ENCODE measurements around the gene APOBEC3A. TPM values are rescaled to one million over a fixed set of nuclear protein-coding genes. Genes with fewer than 3 reads are reported as not detected.

The APOBEC3A gene
- polyA plus RNA-seq, 1 donor (not counting 4 experiments of a cell fraction or from before 2014, with no cell fraction given): 0.50 TPM

GRCh38 chr22:38938221-38938620 is 19.2 kb upstream of the APOBEC3A start:
- no peaks in the 10 kb centered on the region for H3K79me2 ChIP-seq (ENCODE audit: control insufficient read depth, insufficient read depth, low read length)
- H3K4me2 ChIP-seq (ENCODE audit: control insufficient read depth, extremely low read depth, insufficient read depth, low read depth, low read length): no peak overlapping the region
- FAIRE-seq: no peak
- no peaks in the 10 kb centered on the region for H3K9me1 ChIP-seq (ENCODE audit: control insufficient read depth, extremely low read depth, insufficient read depth, low read length)
- TF ChIP-seq CTCF (optimal IDR thresholded peaks at IDR 0.05 in 1 of 3, IDR thresholded peaks at IDR 0.05 in 1 of 3, conservative IDR thresholded peaks at IDR 0.05 in 1 of 3; ENCODE audit: extremely low read depth in 1 of 3, insufficient read depth in 2 of 3, low read length in 3 of 3) (no peak), EZH2 (IDR thresholded peaks at IDR 0.05; ENCODE audit: low read length) (no peak)
- H3K9ac ChIP-seq (ENCODE audit: control insufficient read depth, extremely low read depth, insufficient read depth, low read length): no peak overlapping the region
- H3K4me1 ChIP-seq (ENCODE audit: control insufficient read depth, extremely low read depth, insufficient read depth, low read length): no peaks in the 10 kb centered on the region
- no peak overlapping the region for H3K4me3 ChIP-seq (ENCODE audit: control insufficient read depth in 2 of 3, extremely low read depth in 1 of 3, insufficient read depth in 2 of 3, low read depth in 1 of 3, low read length in 3 of 3)
- H4K20me1 ChIP-seq (ENCODE audit: control insufficient read depth, extremely low read depth, insufficient read depth, low read length): no peaks in the 10 kb centered on the region
- no peak overlapping the region for H3K27ac ChIP-seq (ENCODE audit: control insufficient read depth, insufficient read depth, low read length)
- dilution Hi-C loops (cut with MboI; ENCODE audit: extremely low pct_ligation_motif_present, low sequenced_read_pairs): no loop called here
- no peaks in the 10 kb centered on the region for H3K36me3 ChIP-seq (ENCODE audit: control insufficient read depth in 2 of 2, extremely low read depth in 1 of 2, insufficient read depth in 2 of 2, low read length in 2 of 2)
- no peak for DNase-seq (ENCODE audit: low read depth, low spot score)
- H3K27me3 ChIP-seq (ENCODE audit: control insufficient read depth, extremely low read depth, insufficient read depth, low read length): peaks cover 19% of the 10 kb centered on the region
- no peak overlapping the region for H2AFZ ChIP-seq (ENCODE audit: control insufficient read depth, low read length)
- H3K9me3 ChIP-seq (ENCODE audit: control insufficient read depth, low read depth, low read length): no peaks in the 10 kb centered on the region

GRCh38 chr22:38938925-38939324 is 18.5 kb upstream of the APOBEC3A start:
- H3K36me3 ChIP-seq (ENCODE audit: control insufficient read depth in 2 of 2, extremely low read depth in 1 of 2, insufficient read depth in 2 of 2, low read length in 2 of 2): no peaks in the 10 kb centered on the region
- DNase-seq (ENCODE audit: low read depth, low spot score): no peak
- H3K79me2 ChIP-seq (ENCODE audit: control insufficient read depth, insufficient read depth, low read length): no peaks in the 10 kb centered on the region
- FAIRE-seq: no peak
- dilution Hi-C loops (cut with MboI; ENCODE audit: extremely low pct_ligation_motif_present, low sequenced_read_pairs): no loop called here
- no peaks in the 10 kb centered on the region for H4K20me1 ChIP-seq (ENCODE audit: control insufficient read depth, extremely low read depth, insufficient read depth, low read length)
- H3K4me2 ChIP-seq (ENCODE audit: control insufficient read depth, extremely low read depth, insufficient read depth, low read depth, low read length): no peak overlapping the region
- H3K27ac ChIP-seq (ENCODE audit: control insufficient read depth, insufficient read depth, low read length): no peak overlapping the region
- no peak overlapping the region for H2AFZ ChIP-seq (ENCODE audit: control insufficient read depth, low read length)
- H3K9me3 ChIP-seq (ENCODE audit: control insufficient read depth, low read depth, low read length): no peaks in the 10 kb centered on the region
- H3K4me1 ChIP-seq (ENCODE audit: control insufficient read depth, extremely low read depth, insufficient read depth, low read length): no peaks in the 10 kb centered on the region
- H3K4me3 ChIP-seq (ENCODE audit: control insufficient read depth in 2 of 3, extremely low read depth in 1 of 3, insufficient read depth in 2 of 3, low read depth in 1 of 3, low read length in 3 of 3): no peak overlapping the region
- TF ChIP-seq CTCF (optimal IDR thresholded peaks at IDR 0.05 in 1 of 3, IDR thresholded peaks at IDR 0.05 in 1 of 3, conservative IDR thresholded peaks at IDR 0.05 in 1 of 3; ENCODE audit: extremely low read depth in 1 of 3, insufficient read depth in 2 of 3, low read length in 3 of 3) (no peak), EZH2 (IDR thresholded peaks at IDR 0.05; ENCODE audit: low read length) (no peak)
- H3K27me3 ChIP-seq (ENCODE audit: control insufficient read depth, extremely low read depth, insufficient read depth, low read length): peaks cover 25% of the 10 kb centered on the region
- H3K9me1 ChIP-seq (ENCODE audit: control insufficient read depth, extremely low read depth, insufficient read depth, low read length): no peaks in the 10 kb centered on the region
- no peak overlapping the region for H3K9ac ChIP-seq (ENCODE audit: control insufficient read depth, extremely low read depth, insufficient read depth, low read length)

All from keratinocyte (primary cell).